Effector memory CD4-positive, alpha-beta T cell (primary cell): ENCODE data around the gene IKZF3.
A peak's percentile ranks its signal among the peaks of the same experiment; 100 is the strongest.

Experiments
- DNase-seq, 3 donors: peaks; one replicate each; pipeline ENCODE4 v3.0.0-alpha.2; 2020
- H3K27ac ChIP-seq: 2 replicates; pipeline ENCODE4 v1.7.0; 2013; ENCODE audit warnings: mild to moderate bottlenecking, low read length, moderate library complexity; ENCODE audit not compliant: insufficient read depth, poor library complexity, severe bottlenecking
- H3K27me3 ChIP-seq: replicated peaks from 2 replicates; pipeline ENCODE4 v1.7.0; 2013; ENCODE audit warnings: mild to moderate bottlenecking, low read length; ENCODE audit not compliant: insufficient read depth, control insufficient read depth, poor library complexity, severe bottlenecking
- H3K36me3 ChIP-seq: 2 replicates; pipeline ENCODE4 v1.7.0; 2013; ENCODE audit warnings: mild to moderate bottlenecking, low read length, moderate library complexity; ENCODE audit not compliant: control insufficient read depth, insufficient read depth
- H3K4me1 ChIP-seq: 2 replicates; pipeline ENCODE4 v1.7.0; 2013; ENCODE audit warnings: low read length, mild to moderate bottlenecking; ENCODE audit not compliant: control insufficient read depth, insufficient read depth, poor library complexity, severe bottlenecking
- H3K4me3 ChIP-seq: 2 replicates; pipeline ENCODE4 v1.7.0; 2013; ENCODE audit warnings: low read length, low read depth, mild to moderate bottlenecking; ENCODE audit not compliant: insufficient read depth, poor library complexity, severe bottlenecking
- H3K9me3 ChIP-seq: 2 replicates; pipeline ENCODE4 v1.7.0; 2013; ENCODE audit warnings: mild to moderate bottlenecking, low read length, moderate library complexity; ENCODE audit not compliant: control insufficient read depth

IKZF3 gene

GRCh38 chr17:39737760-39738567, 126.1 kb downstream of the IKZF3 start, which contains the start of gene GRB7:
TSS of gene GRB7 (plus strand) at chr17:39737938. CDS start at chr17:39742302, 4,364 bp downstream.
- Histone ChIP-seq H3K4me3 (no peak within 1 kb of the TSS), H3K27ac (no peak within 1 kb of the TSS), H3K4me1 (peaks cover 15% of the 10 kb centered on the region), H3K27me3 (peaks cover 9% of the 10 kb centered on the region), H3K9me3 (no peaks in the 10 kb centered on the region), H3K36me3 (no peaks in the 10 kb centered on the region)
- DNase-seq, result no peak

DNA sequence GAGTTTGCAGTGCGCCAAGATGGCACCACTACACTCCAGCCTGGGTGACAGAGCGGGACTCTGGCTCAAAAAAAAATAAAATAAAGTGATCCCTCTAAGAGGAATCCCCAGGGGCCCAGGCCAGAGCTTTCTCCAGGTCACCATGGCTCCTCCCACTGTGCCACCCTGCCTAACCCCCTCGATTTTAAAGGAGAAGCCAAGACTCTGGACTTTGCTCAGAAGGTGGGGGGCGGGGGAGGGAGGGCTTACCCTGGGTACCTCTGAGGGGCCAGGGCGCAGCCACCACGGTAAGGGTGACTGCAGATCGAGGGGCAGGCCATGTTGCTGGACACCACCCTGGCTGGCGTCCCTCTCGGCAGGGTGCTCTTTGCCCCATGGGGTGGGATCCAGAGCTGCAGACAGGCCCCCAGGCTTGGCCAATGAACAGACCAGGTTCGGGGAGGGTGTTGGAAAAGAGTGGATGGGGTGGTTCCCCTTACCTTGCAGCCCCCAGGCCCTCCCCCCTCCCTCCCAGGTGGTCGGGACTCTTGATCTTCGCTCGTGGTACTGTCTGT, 126.8 kb downstream of the IKZF3 start:
- Histone ChIP-seq H3K4me1 (peaks cover 15% of the 10 kb centered on the region), H3K4me3 (no peak overlapping the region), H3K27me3 (peaks cover 9% of the 10 kb centered on the region), H3K36me3 (no peaks in the 10 kb centered on the region), H3K27ac (no peak overlapping the region), H3K9me3 (no peaks in the 10 kb centered on the region)
- no peak for DNase-seq

- Histone ChIP-seq H3K27me3 (peaks cover 9% of the 10 kb centered on the region), H3K4me1 (peaks cover 15% of the 10 kb centered on the region), H3K9me3 (no peaks in the 10 kb centered on the region), H3K27ac (no peak overlapping the region), H3K36me3 (no peaks in the 10 kb centered on the region), H3K4me3 (no peak overlapping the region)
- DNase-seq, result no peak
Measured at GRCh38 chr17:39736319-39737165, 127.6 kb downstream of the IKZF3 start.

DNA sequence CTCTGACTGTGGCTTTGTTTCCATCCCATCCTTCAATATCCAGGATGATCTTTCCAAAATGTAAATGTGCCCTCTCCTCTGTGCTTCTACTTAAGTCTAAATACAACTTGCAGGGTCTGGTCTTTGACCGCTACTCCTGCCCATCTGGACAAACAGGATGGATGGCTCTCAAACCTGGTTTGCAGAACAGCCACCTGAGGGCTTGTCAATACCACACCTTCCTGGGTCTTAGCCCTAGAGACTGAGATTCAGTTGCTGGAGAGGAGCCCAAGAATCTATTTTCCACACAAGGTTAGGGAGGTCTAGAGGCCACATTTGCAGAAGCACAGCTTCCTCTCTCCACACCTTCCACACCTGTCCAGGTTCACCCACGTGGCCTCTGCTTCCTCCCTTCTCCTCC, 128.2 kb downstream of the IKZF3 start:
- no peaks in the 10 kb centered on the region for H3K9me3 ChIP-seq
- H3K4me1 ChIP-seq, result peaks cover 15% of the 10 kb centered on the region
- no peaks in the 10 kb centered on the region for H3K36me3 ChIP-seq
- DNase-seq, result no peak
- no peak overlapping the region for H3K4me3 ChIP-seq
- peaks cover 9% of the 10 kb centered on the region for H3K27me3 ChIP-seq
- H3K27ac ChIP-seq, result no peak overlapping the region

- Histone ChIP-seq H3K4me1 (peaks cover 11% of the 10 kb centered on the region), H3K4me3 (no peak overlapping the region), H3K27ac (no peak overlapping the region), H3K27me3 (peaks cover 3% of the 10 kb centered on the region), H3K36me3 (peaks cover 17% of the 10 kb centered on the region), H3K9me3 (no peaks in the 10 kb centered on the region)
- no peak for DNase-seq
Measured at GRCh38 chr17:39732586-39732985, 131.5 kb downstream of the IKZF3 start.

DNA sequence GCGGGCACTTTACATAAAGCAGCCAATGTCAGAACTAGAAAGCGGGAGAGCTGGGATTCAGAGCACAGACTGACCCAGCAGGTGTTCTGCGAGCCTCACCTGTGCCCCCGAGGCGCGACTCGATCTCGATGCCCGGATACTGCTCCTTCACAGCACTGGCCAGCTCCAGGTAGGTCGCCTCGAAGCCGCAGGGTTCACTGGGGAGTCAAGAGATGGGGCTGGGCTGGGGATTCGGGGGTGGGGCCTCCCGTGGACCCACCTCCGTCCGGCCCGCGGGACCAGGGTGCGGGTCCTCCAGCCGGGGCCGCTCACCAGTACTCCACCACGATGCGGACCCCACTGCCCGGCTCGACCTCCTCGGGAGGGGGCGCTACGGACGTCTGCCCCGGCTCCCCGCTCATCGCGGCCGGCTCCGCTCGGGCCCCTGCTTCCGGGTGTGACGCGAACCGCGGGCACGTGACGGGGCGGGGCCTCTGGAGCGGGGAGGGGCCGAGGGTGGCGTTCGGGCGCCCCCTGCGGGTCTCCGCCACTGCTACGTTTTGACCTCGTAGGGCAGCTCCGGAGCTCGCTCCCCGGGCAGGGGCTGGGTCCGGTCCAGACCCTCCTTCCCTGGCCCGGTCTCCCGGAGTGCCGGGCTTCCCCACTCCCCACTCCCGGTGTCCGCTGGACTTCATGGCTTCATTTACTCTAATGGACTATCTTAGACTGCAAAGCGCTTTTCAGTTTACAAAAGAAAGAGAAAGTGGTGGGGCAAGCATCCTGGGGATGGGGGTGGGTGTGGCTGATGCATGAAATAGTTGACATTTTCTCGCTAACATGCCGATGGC, 133.8 kb downstream of the IKZF3 start, which contains the start of gene MIEN1:
Gene MIEN1, minus strand, starts transcription at position 438 of the 827 bp plus-strand sequence. Its CDS starts 37 bp downstream, at position 401.
- Histone ChIP-seq H3K27me3 (no peaks in the 10 kb centered on the region), H3K27ac (peak within 1 kb of the TSS; percentile 94), H3K4me3 (peak within 1 kb of the TSS; percentile 78), H3K4me1 (peaks cover 11% of the 10 kb centered on the region), H3K36me3 (peaks cover 18% of the 10 kb centered on the region), H3K9me3 (no peaks in the 10 kb centered on the region)
- peak; percentile 85 to 90 (median 85) for DNase-seq

- H3K27ac ChIP-seq, result peak overlapping the region; percentile 94
- DNase-seq, result no peak
- peaks cover 18% of the 10 kb centered on the region for H3K36me3 ChIP-seq
- H3K4me1 ChIP-seq, result peaks cover 11% of the 10 kb centered on the region
- H3K4me3 ChIP-seq, result peak overlapping the region; percentile 78
- H3K9me3 ChIP-seq, result no peaks in the 10 kb centered on the region
- no peaks in the 10 kb centered on the region for H3K27me3 ChIP-seq
Measured at GRCh38 chr17:39729280-39729851, 134.7 kb downstream of the IKZF3 start.

GRCh38 chr17:39727556-39727955, 136.6 kb downstream of the IKZF3 start:
- no peak overlapping the region for H3K4me3 ChIP-seq
- DNase-seq, result no peak
- no peaks in the 10 kb centered on the region for H3K9me3 ChIP-seq
- H3K36me3 ChIP-seq, result peaks cover 18% of the 10 kb centered on the region
- no peak overlapping the region for H3K27ac ChIP-seq
- peaks cover 11% of the 10 kb centered on the region for H3K4me1 ChIP-seq
- H3K27me3 ChIP-seq, result no peaks in the 10 kb centered on the region

DNA sequence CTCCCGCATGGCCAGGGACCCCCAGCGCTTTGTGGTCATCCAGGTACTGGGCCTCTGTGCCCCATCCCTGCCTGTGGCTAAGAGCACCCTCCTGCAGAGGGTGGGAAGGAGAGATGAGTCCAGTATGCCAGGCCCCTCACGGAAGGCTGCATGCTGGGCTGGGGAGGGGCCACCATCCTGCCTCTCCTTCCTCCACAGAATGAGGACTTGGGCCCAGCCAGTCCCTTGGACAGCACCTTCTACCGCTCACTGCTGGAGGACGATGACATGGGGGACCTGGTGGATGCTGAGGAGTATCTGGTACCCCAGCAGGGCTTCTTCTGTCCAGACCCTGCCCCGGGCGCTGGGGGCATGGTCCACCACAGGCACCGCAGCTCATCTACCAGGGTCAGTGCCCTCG, 137.5 kb downstream of the IKZF3 start:
- H3K36me3 ChIP-seq, result peaks cover 18% of the 10 kb centered on the region

More for the DNA sequence above, 137.5 kb downstream of the IKZF3 start:
- H3K27ac ChIP-seq, result no peak overlapping the region
- DNase-seq, result no peak
- H3K27me3 ChIP-seq, result no peaks in the 10 kb centered on the region
- peaks cover 11% of the 10 kb centered on the region for H3K4me1 ChIP-seq
- H3K4me3 ChIP-seq, result no peak overlapping the region
- no peaks in the 10 kb centered on the region for H3K9me3 ChIP-seq
